Superior temporal gyrus (tissue), 1 donor: ENCODE results near the gene FOXO1.

Experiments
- DNase-seq: peaks from one replicate; pipeline ENCODE4 v3.0.0-alpha.2; 2016; ENCODE audit errors: extremely low spot score

Gene FOXO1

GRCh38 chr13:40609972-40610726 is 56.3 kb downstream of the FOXO1 start:
- no peak for DNase-seq

DNA sequence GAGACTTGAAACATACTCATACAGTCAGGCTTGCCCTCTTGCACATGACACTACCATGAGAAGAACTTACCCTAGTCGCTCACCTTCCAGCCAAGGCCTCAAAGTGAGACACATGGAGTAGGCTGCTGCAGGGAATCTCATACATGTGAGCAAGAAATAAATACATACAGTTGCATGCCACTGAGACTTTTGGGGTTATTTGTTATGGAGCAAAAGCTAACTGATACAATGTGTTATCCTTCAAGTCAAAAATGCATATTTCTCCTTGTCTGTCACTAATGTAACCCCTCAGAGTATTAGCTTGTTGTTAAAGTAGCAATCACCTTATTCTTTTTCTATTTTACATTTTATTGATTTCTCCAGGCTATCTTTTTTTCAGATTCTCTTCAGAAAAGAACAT is 58.1 kb downstream of the FOXO1 start:
- no peak for DNase-seq

GRCh38 chr13:40605573-40605972 is 60.9 kb downstream of the FOXO1 start:
- DNase-seq = no peak

GRCh38 chr13:40604135-40604534 is 62.3 kb downstream of the FOXO1 start:
- DNase-seq = no peak

- no peak for DNase-seq
Observed at GRCh38 chr13:40600149-40600751, 66.2 kb downstream of the FOXO1 start.

GRCh38 chr13:40599747-40600146 is 66.7 kb downstream of the FOXO1 start:
- DNase-seq = no peak

GRCh38 chr13:40599124-40599523 is 67.3 kb downstream of the FOXO1 start:
- DNase-seq = no peak

DNA sequence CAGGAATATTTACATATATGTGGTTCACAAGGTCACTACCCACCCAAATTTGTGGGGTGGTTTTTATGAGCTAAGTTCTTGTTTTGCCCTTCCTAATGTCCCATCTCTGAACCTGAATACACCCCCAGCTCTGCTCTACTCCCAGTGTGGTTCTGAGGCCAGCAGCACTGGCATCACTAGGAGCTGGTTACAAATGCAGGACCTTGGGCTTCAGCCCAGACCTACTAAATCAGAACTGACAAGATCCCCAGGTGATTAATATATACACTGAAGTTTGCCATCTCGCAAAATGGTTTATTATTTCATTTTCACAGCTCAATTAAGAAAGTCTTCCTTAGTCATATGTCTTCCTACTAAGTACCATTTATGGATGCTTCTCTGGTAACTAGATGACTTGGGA is 67.9 kb downstream of the FOXO1 start:
- DNase-seq = no peak

DNA sequence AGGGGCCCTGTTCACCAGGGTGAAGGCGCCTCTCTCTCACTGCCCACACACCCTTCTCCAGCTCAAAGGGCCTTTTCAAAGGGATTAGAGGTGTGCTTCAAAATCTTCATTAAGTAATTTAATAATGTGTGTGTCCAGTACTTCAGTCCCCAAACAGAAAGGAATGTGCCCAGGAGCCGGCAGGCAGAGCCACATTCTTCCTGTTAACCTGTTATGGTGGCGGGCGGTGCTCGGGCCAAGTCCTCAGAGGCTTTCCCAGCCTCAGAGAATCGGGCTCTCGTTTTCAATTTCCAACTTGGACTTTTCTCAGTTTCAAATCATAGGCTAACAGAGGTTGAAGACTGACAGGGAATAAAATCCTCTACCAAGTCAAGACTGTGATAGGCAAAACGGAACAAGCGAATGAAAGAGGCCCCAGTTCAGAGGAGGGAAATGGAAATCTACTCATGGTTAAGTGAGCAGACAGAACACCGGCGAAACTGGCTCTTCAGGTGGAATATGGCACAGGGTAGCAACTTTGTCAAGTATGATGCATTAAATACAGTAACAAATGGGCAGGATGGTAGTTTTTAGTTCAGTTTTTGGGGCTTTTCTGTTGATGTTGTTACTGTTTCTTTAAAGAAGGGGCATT is 68.6 kb downstream of the FOXO1 start:
- no peak for DNase-seq

DNA sequence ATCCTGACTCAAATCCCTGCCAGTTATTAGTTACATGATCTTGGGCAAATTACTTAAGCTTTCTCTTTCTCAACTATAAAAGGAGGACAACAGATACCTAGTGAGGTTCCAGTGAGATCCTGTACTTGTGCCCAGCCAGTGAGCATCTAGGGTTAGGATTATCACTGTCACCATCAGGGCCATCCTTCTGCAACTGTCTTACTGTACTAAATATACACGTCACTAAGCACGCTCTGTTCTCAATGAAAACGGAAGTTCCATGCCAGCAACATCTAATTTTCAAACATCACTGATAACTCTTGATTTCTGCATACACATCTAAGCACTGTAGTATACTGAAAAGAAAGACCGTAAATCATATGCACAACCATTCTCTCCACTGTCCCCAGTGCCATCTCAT is 70.0 kb downstream of the FOXO1 start:
- no peak for DNase-seq

- DNase-seq = no peak
Observed at GRCh38 chr13:40595693-40596092, 70.7 kb downstream of the FOXO1 start.

DNA sequence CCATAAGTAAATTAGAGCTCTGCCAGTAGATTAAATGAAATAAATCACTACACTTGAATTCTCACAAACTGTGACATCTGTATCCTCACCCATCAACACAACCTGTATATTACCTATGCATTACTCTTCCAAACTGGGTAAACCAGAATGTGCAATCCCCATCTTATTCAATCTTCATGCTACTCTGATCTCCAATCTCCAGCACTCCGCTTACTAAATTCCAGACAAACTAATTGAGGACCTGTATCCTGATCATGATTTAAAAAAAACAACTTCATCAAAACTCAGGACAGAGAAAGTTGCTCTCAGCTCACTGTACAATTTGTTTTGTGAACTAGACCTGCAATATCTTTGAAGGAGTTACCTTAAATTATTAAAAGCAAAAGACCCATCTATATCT is 74.4 kb downstream of the FOXO1 start:
- no peak for DNase-seq

DNA sequence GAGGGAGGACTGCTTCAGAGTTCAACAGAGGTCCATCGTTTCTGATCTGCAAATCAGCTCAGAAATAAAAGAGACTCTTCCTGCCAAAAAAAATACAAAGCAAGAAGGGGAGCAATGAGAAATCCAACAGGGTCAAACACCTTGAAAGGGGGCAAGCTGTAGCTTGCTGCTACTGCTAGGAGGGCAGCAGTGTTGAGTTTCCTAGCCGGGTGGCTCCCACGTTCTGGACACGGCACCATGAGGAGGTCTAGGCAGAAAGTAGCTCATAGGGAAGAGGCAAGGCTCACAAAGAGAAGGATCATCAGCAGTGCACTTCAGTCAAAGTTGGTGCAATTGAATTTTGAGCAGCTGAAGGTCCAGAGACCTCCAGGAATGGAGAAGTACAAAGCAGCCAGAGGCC is 75.3 kb downstream of the FOXO1 start:
- DNase-seq = no peak

DNA sequence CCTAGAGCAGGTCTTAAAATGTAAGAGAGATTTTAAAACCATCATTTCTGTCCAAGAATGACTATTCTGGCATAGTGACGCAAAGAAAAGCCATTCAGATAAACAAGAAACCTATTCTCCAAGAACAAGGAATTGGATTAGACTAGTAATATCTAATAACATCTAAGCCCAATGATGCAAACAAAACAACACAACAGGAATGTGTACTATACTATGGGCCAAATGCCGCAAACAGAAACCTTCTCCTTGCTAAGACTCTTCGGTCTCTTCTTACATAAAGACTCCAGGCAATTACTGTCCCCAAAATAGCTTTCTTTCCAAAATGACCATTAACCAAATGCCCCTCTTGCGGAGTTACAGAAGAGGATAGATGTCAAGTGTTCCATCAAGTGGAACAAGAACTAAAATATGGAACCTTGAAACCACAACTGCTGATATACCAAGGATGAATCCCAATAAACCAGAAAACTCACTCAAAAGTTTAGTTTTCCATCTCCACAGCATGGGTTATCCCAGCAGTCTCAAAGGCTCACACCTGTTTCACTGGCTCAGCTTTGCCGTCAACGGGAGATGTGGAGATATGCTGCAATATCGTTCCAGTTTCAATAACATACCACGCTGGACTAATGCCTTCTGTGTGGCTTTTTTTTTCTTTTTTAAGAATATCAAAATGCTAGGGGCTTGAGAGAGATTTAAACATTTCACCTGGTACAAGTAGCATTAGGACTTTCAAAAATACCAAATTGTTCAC is 76.2 kb downstream of the FOXO1 start:
- no peak for DNase-seq

GRCh38 chr13:40589285-40590109 is 76.9 kb downstream of the FOXO1 start:
- peak; percentile 53 for DNase-seq

GRCh38 chr13:40588101-40588500 is 78.3 kb downstream of the FOXO1 start:
- DNase-seq = no peak

DNA sequence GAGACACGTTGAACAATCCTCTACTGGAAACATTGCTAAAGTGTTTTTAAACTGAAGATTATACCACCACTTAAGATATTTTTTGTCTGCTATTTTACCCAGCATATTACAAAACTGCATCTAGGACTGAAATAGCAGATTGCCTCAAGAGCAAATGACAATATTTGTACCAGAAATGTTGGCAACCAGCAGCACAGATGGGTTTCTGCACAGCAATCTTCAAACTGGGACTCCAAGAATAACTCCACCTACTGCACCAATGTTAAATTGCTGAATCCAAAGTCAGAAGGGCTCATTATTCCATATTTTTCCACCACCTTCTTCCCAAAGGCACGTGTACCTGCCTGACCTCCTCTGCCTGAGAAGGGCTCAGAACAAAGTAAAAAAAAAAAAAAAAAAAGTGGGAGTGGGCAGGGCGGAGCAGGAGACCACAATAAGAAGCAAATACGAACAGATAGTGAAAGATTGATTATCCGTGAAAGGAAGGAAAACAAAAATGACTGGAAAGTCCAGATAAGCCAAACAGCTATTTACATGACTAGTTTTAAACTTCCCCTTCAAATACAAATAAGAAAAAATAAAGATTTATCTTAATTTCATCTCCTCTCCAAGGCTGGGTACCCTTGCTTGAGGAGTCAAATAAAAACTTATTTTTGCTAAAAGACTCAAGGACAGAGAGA is 79.4 kb downstream of the FOXO1 start:
- DNase-seq = peak; percentile 75

DNA sequence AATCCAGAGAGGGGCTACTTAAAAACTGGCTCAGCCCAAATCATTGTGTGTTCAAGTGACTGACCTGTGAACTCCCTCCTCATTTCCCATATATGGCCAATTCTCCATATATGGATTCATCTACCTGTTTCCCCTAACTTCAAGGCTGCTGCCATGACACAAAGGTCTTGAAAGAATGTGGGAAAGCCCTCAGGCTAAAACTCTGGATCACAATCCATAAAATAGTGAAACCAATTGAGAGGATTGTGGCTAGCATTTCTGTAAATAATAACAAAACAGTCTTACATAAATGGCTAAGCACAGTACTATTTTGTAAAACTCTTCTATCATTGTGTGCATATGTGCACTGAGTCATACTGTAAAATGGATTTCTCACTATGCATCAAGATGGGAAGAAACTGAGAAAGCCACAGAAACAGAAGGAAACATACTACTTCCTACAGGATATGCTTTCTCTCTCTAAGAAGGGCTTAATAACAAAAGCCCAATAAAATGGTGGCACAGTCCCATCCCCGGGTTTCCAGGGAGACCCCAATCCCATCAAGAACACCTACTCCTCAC is 80.5 kb downstream of the FOXO1 start:
- DNase-seq = peak; percentile 42

GRCh38 chr13:40583738-40584137 is 82.7 kb downstream of the FOXO1 start:
- no peak for DNase-seq

DNA sequence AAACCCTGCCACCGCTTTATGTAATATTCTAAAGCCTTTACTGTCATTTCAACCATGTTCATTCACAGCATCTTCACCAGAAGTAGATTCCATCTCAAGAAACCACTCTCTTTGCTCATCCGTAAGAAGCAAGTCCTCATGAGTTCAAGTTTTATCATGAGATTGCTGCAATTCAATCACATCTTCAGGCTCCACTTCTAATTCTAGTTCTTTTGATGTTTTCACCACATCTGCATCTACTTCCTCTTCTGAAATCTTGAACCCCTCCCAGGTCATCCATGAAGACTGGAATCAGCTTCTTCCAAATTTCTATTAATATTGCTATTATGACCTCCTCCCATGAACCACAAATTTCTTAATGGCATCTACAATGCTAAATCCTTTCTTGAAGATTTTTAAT is 83.9 kb downstream of the FOXO1 start:
- DNase-seq = no peak

GRCh38 chr13:40581277-40581579 is 85.2 kb downstream of the FOXO1 start:
- DNase-seq = no peak
